HEK293T (cell line): ENCODE results near the gene ZMIZ1.

Source experiments
- CTCF ChIA-PET: fragments of 350-600 bp; formaldehyde crosslinking; extraction: SDS; loops from one replicate; lab custom pipeline; 2021; ENCODE audit warnings: antibody characterized with exemption, inconsistent platforms; lab: Yijun Ruan, JAX
- POLR2A ChIA-PET: fragments of 350-600 bp; formaldehyde crosslinking; extraction: SDS; loops from one replicate; lab custom pipeline; 2020; ENCODE audit warnings: antibody characterized with exemption, inconsistent platforms; lab: Yijun Ruan, JAX
- DNase-seq: peaks from one replicate; pipeline ENCODE4 v3.0.0; 2012; ENCODE audit warnings: mixed read lengths; ENCODE audit errors: extremely low spot score
- ARNT ChIP-seq: fragments of 450-650 bp; IDR thresholded peaks from 2 replicates; pipeline ENCODE4 v1.6.1; 2017; ENCODE audit warnings: mild to moderate bottlenecking
- BHLHE40 ChIP-seq: fragments of 450-650 bp; IDR thresholded peaks from 2 replicates; pipeline ENCODE4 v1.6.1; 2016; ENCODE audit warnings: mild to moderate bottlenecking, moderate library complexity, borderline replicate concordance
- CTBP1 ChIP-seq: fragments of 450-650 bp; IDR thresholded peaks from 2 replicates; pipeline ENCODE4 v1.6.1; 2016; ENCODE audit warnings: borderline replicate concordance
- ELF4 ChIP-seq: fragments of 450-650 bp; IDR thresholded peaks from 2 replicates; pipeline ENCODE4 v1.6.1; 2017; ENCODE audit warnings: antibody characterized with exemption
- FOXA1 ChIP-seq: fragments of 450-650 bp; IDR thresholded peaks from 2 replicates; pipeline ENCODE4 v1.6.1; 2016; ENCODE audit warnings: mild to moderate bottlenecking
- FOXK2 ChIP-seq: fragments of 450-650 bp; IDR thresholded peaks from 2 replicates; pipeline ENCODE4 v1.6.1; 2016; ENCODE audit warnings: mild to moderate bottlenecking
- FOXM1 ChIP-seq: fragments of 450-650 bp; IDR thresholded peaks from 2 replicates; pipeline ENCODE4 v1.6.1; 2017; ENCODE audit warnings: mild to moderate bottlenecking, borderline replicate concordance
- HDGF ChIP-seq: fragments of 450-650 bp; IDR thresholded peaks from 2 replicates; pipeline ENCODE4 v1.6.1; 2017; ENCODE audit warnings: antibody characterized with exemption, borderline replicate concordance
- L3MBTL2 ChIP-seq: fragments of 450-650 bp; conservative IDR thresholded peaks from 2 replicates; pipeline ENCODE4 v1.6.1; 2016; ENCODE audit warnings: mild to moderate bottlenecking
- LEF1 ChIP-seq: fragments of 450-650 bp; IDR thresholded peaks from 2 replicates; pipeline ENCODE4 v1.6.1; 2017; ENCODE audit warnings: mild to moderate bottlenecking, borderline replicate concordance
- NFRKB ChIP-seq: fragments of 450-650 bp; IDR thresholded peaks from 2 replicates; pipeline ENCODE4 v1.6.1; 2016; ENCODE audit warnings: mild to moderate bottlenecking, moderate library complexity
- PKNOX1 ChIP-seq: fragments of 450-650 bp; IDR thresholded peaks from 2 replicates; pipeline ENCODE4 v1.6.1; 2016
- SP1 ChIP-seq: fragments of 450-650 bp; IDR thresholded peaks from 2 replicates; pipeline ENCODE4 v1.6.1; 2017
- SUZ12 ChIP-seq: fragments of 450-650 bp; IDR thresholded peaks from 2 replicates; pipeline ENCODE4 v1.6.1; 2016; ENCODE audit warnings: mild to moderate bottlenecking
- TARDBP ChIP-seq: fragments of 450-650 bp; IDR thresholded peaks from 2 replicates; pipeline ENCODE4 v1.6.1; 2016
- ZNF384 ChIP-seq: fragments of 450-650 bp; IDR thresholded peaks from 2 replicates; pipeline ENCODE4 v1.6.1; 2016

ZMIZ1 gene

GRCh38 chr10:79210672-79211071 is 141.9 kb downstream of the ZMIZ1 start:
- ChIA-PET POLR2A (no interaction called here), CTCF (interaction anchor here (1.1 kb wide), 1 partner anchor 8 kb away, joined by 4 read pairs; no protein-coding TSS in a partner anchor)
- no peak for DNase-seq
- TF ChIP-seq L3MBTL2 (no peak), FOXA1 (no peak), ELF4 (no peak), SP1 (no peak), FOXM1 (no peak), CTBP1 (no peak), LEF1 (no peak), TARDBP (no peak), HDGF (no peak), SUZ12 (no peak), ARNT (no peak)

GRCh38 chr10:79211616-79212015 is 142.8 kb downstream of the ZMIZ1 start:
- no peak for DNase-seq
- no peak for TF ChIP-seq L3MBTL2
- no peak for TF ChIP-seq TARDBP
- TF ChIP-seq CTBP1, result no peak
- no peak for TF ChIP-seq LEF1
- TF ChIP-seq BHLHE40, result no peak
- no peak for TF ChIP-seq ARNT
- TF ChIP-seq ZNF384, result no peak
- no peak for TF ChIP-seq FOXK2
- TF ChIP-seq NFRKB, result no peak
- TF ChIP-seq FOXA1, result no peak
- TF ChIP-seq SUZ12, result no peak
- CTCF ChIA-PET, result interaction anchor here (1.1 kb wide), 1 partner anchor 9 kb away, joined by 4 read pairs; no protein-coding TSS in a partner anchor
- POLR2A ChIA-PET, result no interaction called here

GRCh38 chr10:79215531-79215930 is 146.8 kb downstream of the ZMIZ1 start:
- ChIA-PET CTCF (interaction anchor here (1.4 kb wide), 1 partner anchor 13 kb away, joined by 6 read pairs; no protein-coding TSS in a partner anchor), POLR2A (no interaction called here)
- no peak for DNase-seq
- TF ChIP-seq BHLHE40 (no peak), ZNF384 (no peak), CTBP1 (no peak), ELF4 (no peak), SUZ12 (no peak), NFRKB (no peak), FOXM1 (no peak), LEF1 (no peak), TARDBP (no peak), ARNT (no peak), FOXK2 (no peak), HDGF (no peak), L3MBTL2 (no peak)

- no peak for DNase-seq
These were observed 150.7 kb downstream of the ZMIZ1 start for GRCh38 chr10:79219322-79219957.

GRCh38 chr10:79220307-79220706 is 151.5 kb downstream of the ZMIZ1 start:
- POLR2A ChIA-PET, result no interaction called here

More at GRCh38 chr10:79219322-79219957, 150.7 kb downstream of the ZMIZ1 start:
- ChIA-PET CTCF (no interaction called here), POLR2A (no interaction called here)
- TF ChIP-seq SP1, result no peak

GRCh38 chr10:79221110-79222051 is 152.6 kb downstream of the ZMIZ1 start:
- ChIA-PET CTCF (no interaction called here), POLR2A (no interaction called here)
- TF ChIP-seq LEF1, result no peak
- TF ChIP-seq FOXA1, result no peak
- no peak for TF ChIP-seq BHLHE40
- no peak for TF ChIP-seq ELF4
- no peak for TF ChIP-seq TARDBP
- TF ChIP-seq ZNF384, result no peak
- no peak for TF ChIP-seq HDGF
- no peak for TF ChIP-seq SUZ12
- no peak for DNase-seq

More at GRCh38 chr10:79220307-79220706, 151.5 kb downstream of the ZMIZ1 start:
- CTCF ChIA-PET, result no interaction called here
- no peak for DNase-seq
- no peak for TF ChIP-seq ELF4
- no peak for TF ChIP-seq LEF1
- TF ChIP-seq FOXM1, result no peak
- TF ChIP-seq ZNF384, result no peak
- TF ChIP-seq PKNOX1, result no peak
- TF ChIP-seq L3MBTL2, result no peak
- no peak for TF ChIP-seq ARNT
- TF ChIP-seq NFRKB, result no peak
- TF ChIP-seq FOXK2, result no peak
- TF ChIP-seq CTBP1, result no peak
- TF ChIP-seq HDGF, result no peak
- TF ChIP-seq FOXA1, result no peak
- TF ChIP-seq SUZ12, result no peak
- no peak for TF ChIP-seq SP1
- no peak for TF ChIP-seq BHLHE40

- POLR2A ChIA-PET, result no interaction called here
- CTCF ChIA-PET, result no interaction called here
- no peak for TF ChIP-seq L3MBTL2
- no peak for TF ChIP-seq SUZ12
- no peak for TF ChIP-seq FOXA1
- no peak for TF ChIP-seq ELF4
- no peak for TF ChIP-seq SP1
- TF ChIP-seq CTBP1, result no peak
- TF ChIP-seq NFRKB, result no peak
- no peak for DNase-seq
These were observed 153.4 kb downstream of the ZMIZ1 start for GRCh38 chr10:79222186-79222585.
